Activated naive CD8-positive, alpha-beta T cell treated with anti-CD3 and anti-CD28 coated beads for 36 hours (primary cell): ENCODE data around the gene HOXD10. TPM values are rescaled to one million over a fixed set of nuclear protein-coding genes. Genes with fewer than 3 reads are reported as not detected.

ENCODE experiments used
- DNase-seq: peaks from one replicate; pipeline ENCODE4 v3.0.0; 2021
- H3K27ac Mint-ChIP-seq: one replicate; pipeline ENCODE4 v1.8.0; 2022; ENCODE audit warnings: mild to moderate bottlenecking, moderate library complexity, mixed read lengths
- H3K27me3 Mint-ChIP-seq: one replicate; pipeline ENCODE4 v1.8.0; 2022; ENCODE audit warnings: mild to moderate bottlenecking, mixed read lengths
- H3K36me3 Mint-ChIP-seq: one replicate; pipeline ENCODE4 v1.8.0; 2021; ENCODE audit warnings: mild to moderate bottlenecking, mixed read lengths
- H3K4me1 Mint-ChIP-seq: one replicate; pipeline ENCODE4 v1.8.0; 2021; ENCODE audit warnings: mixed read lengths
- H3K4me3 Mint-ChIP-seq: one replicate; pipeline ENCODE4 v1.8.0; 2022; ENCODE audit warnings: mild to moderate bottlenecking, moderate library complexity, mixed read lengths
- H3K9me3 Mint-ChIP-seq: one replicate; pipeline ENCODE4 v1.8.0; 2022; ENCODE audit warnings: mixed read lengths
- total RNA-seq, 2 experiments: library from RNA; stranded (reverse); gene quantifications; one replicate each; pipeline ENCODE4 v1.2.3, GENCODE V29; 2021

The HOXD10 gene
- total RNA-seq, 2 experiments from 2014 or later: not detected

GRCh38 chr2:176079831-176080539 is 36.6 kb upstream of the HOXD10 start:
- Mint-ChIP-seq H3K4me3 (peak overlapping the region; percentile 55), H3K4me1 (peaks cover 16% of the 10 kb centered on the region), H3K27me3 (peaks cover 92% of the 10 kb centered on the region), H3K36me3 (peaks cover 37% of the 10 kb centered on the region), H3K27ac (peak overlapping the region; percentile 54), H3K9me3 (peaks cover 40% of the 10 kb centered on the region)
- DNase-seq: peak; percentile 57

- H3K9me3 Mint-ChIP-seq: peaks cover 37% of the 10 kb centered on the region
- H3K4me1 Mint-ChIP-seq: peaks cover 16% of the 10 kb centered on the region
- H3K4me3 Mint-ChIP-seq: peak overlapping the region; percentile 32
- peaks cover 37% of the 10 kb centered on the region for H3K36me3 Mint-ChIP-seq
- peaks cover 92% of the 10 kb centered on the region for H3K27me3 Mint-ChIP-seq
- DNase-seq: no peak
- peak overlapping the region; percentile 58 for H3K27ac Mint-ChIP-seq
Observed at GRCh38 chr2:176080540-176081375, 35.8 kb upstream of the HOXD10 start.

GRCh38 chr2:176081376-176081836 is 35.2 kb upstream of the HOXD10 start:
- Mint-ChIP-seq H3K27ac (peak overlapping the region; percentile 66), H3K36me3 (peaks cover 37% of the 10 kb centered on the region)

GRCh38 chr2:176081837-176082524 is 34.6 kb upstream of the HOXD10 start:
- H3K27ac Mint-ChIP-seq: peak overlapping the region; percentile 66
- H3K4me1 Mint-ChIP-seq: peaks cover 16% of the 10 kb centered on the region
- H3K4me3 Mint-ChIP-seq: no peak overlapping the region
- H3K27me3 Mint-ChIP-seq: peaks cover 92% of the 10 kb centered on the region
- no peak for DNase-seq
- peaks cover 40% of the 10 kb centered on the region for H3K9me3 Mint-ChIP-seq
- peaks cover 38% of the 10 kb centered on the region for H3K36me3 Mint-ChIP-seq

More at GRCh38 chr2:176081376-176081836, 35.2 kb upstream of the HOXD10 start:
- Mint-ChIP-seq H3K27me3 (peaks cover 92% of the 10 kb centered on the region), H3K9me3 (peaks cover 37% of the 10 kb centered on the region), H3K4me3 (peak overlapping the region; percentile 32), H3K4me1 (peaks cover 16% of the 10 kb centered on the region)
- no peak for DNase-seq

GRCh38 chr2:176082525-176082823 is 34.1 kb upstream of the HOXD10 start:
- peak overlapping the region; percentile 48 for H3K27ac Mint-ChIP-seq
- peaks cover 42% of the 10 kb centered on the region for H3K9me3 Mint-ChIP-seq
- peaks cover 40% of the 10 kb centered on the region for H3K36me3 Mint-ChIP-seq

GRCh38 chr2:176082824-176083751 is 33.5 kb upstream of the HOXD10 start:
- Mint-ChIP-seq H3K27me3 (peaks cover 95% of the 10 kb centered on the region), H3K36me3 (peaks cover 40% of the 10 kb centered on the region), H3K27ac (peak overlapping the region; percentile 48), H3K9me3 (peaks cover 42% of the 10 kb centered on the region), H3K4me1 (peaks cover 17% of the 10 kb centered on the region), H3K4me3 (peak overlapping the region; percentile 32)
- DNase-seq: no peak

More at GRCh38 chr2:176082525-176082823, 34.1 kb upstream of the HOXD10 start:
- Mint-ChIP-seq H3K4me3 (no peak overlapping the region), H3K27me3 (peaks cover 92% of the 10 kb centered on the region), H3K4me1 (peaks cover 17% of the 10 kb centered on the region)
- no peak for DNase-seq

GRCh38 chr2:176083796-176084261 is 32.7 kb upstream of the HOXD10 start, which contains the start of gene EVX2:
Gene EVX2 (minus strand): TSS chr2:176083962. CDS start chr2:176083776, 186 bp downstream.
- H3K4me1 Mint-ChIP-seq: peaks cover 19% of the 10 kb centered on the region
- peaks cover 37% of the 10 kb centered on the region for H3K9me3 Mint-ChIP-seq
- DNase-seq: no peak
- H3K4me3 Mint-ChIP-seq: peak within 1 kb of the TSS; percentile 32
- H3K27ac Mint-ChIP-seq: peak within 1 kb of the TSS; percentile 69
- peaks cover 38% of the 10 kb centered on the region for H3K36me3 Mint-ChIP-seq
- peaks cover 95% of the 10 kb centered on the region for H3K27me3 Mint-ChIP-seq

GRCh38 chr2:176084611-176085119 is 31.9 kb upstream of the HOXD10 start:
- Mint-ChIP-seq H3K27me3 (peaks cover 95% of the 10 kb centered on the region), H3K4me1 (peaks cover 12% of the 10 kb centered on the region), H3K27ac (peak overlapping the region; percentile 69), H3K4me3 (peak overlapping the region; percentile 25), H3K9me3 (peaks cover 30% of the 10 kb centered on the region), H3K36me3 (peaks cover 31% of the 10 kb centered on the region)
- DNase-seq: no peak

GRCh38 chr2:176085120-176085788 is 31.3 kb upstream of the HOXD10 start:
- peaks cover 31% of the 10 kb centered on the region for H3K36me3 Mint-ChIP-seq
- peaks cover 12% of the 10 kb centered on the region for H3K4me1 Mint-ChIP-seq
- H3K27me3 Mint-ChIP-seq: peaks cover 99% of the 10 kb centered on the region
- H3K27ac Mint-ChIP-seq: no peak overlapping the region
- H3K4me3 Mint-ChIP-seq: no peak overlapping the region
- H3K9me3 Mint-ChIP-seq: peaks cover 30% of the 10 kb centered on the region
- no peak for DNase-seq

GRCh38 chr2:176085861-176086771 is 30.5 kb upstream of the HOXD10 start:
- Mint-ChIP-seq H3K27ac (peak overlapping the region; percentile 58), H3K27me3 (peaks cover 100% of the 10 kb centered on the region), H3K36me3 (peaks cover 29% of the 10 kb centered on the region), H3K9me3 (peaks cover 28% of the 10 kb centered on the region), H3K4me3 (no peak overlapping the region), H3K4me1 (peaks cover 9% of the 10 kb centered on the region)
- DNase-seq: no peak

GRCh38 chr2:176087330-176088047 is 29.1 kb upstream of the HOXD10 start:
- H3K4me1 Mint-ChIP-seq: peaks cover 12% of the 10 kb centered on the region
- peaks cover 25% of the 10 kb centered on the region for H3K9me3 Mint-ChIP-seq
- H3K27me3 Mint-ChIP-seq: peaks cover 98% of the 10 kb centered on the region
- peaks cover 24% of the 10 kb centered on the region for H3K36me3 Mint-ChIP-seq
- H3K4me3 Mint-ChIP-seq: no peak overlapping the region
- H3K27ac Mint-ChIP-seq: no peak overlapping the region
- DNase-seq: no peak
